A549 (cell line): ENCODE results near the gene ADD3.

Experiments used
- CBX2 ChIP-seq: fragments of 200-600 bp; sonication (generic); IDR thresholded peaks from 2 replicates; pipeline ENCODE4 v1.6.1; 2016; ENCODE audit warnings: low read depth, mild to moderate bottlenecking, borderline replicate concordance
- CTCF ChIP-seq: fragments of >200 bp; sonication (Bioruptor Twin); formaldehyde crosslinking; IDR thresholded peaks from 3 replicates; pipeline ENCODE4 v1.5.1; 2016
- EP300 ChIP-seq, 2 experiments: fragments of >200 bp; sonication (Bioruptor Twin); formaldehyde crosslinking; IDR thresholded peaks; 2 replicates in 1 of 2; 3 replicates in 1 of 2; pipeline ENCODE4 v1.6.1; 2016 to 2017
- ESRRA ChIP-seq: fragments of 150-350 bp; IDR thresholded peaks from 2 replicates; pipeline ENCODE4 v1.6.1; 2014; ENCODE audit warnings: mild to moderate bottlenecking, low read length, borderline replicate concordance
- FOSB ChIP-seq: fragments of 250-450 bp; sonication (Bioruptor Pico); IDR thresholded peaks from 2 replicates; pipeline ENCODE4 v1.5.0; 2020; ENCODE audit warnings: mild to moderate bottlenecking, moderate library complexity
- FOSL2 ChIP-seq, 2 experiments: fragments of 450-650 bp in 1 of 2; fragments of >200 bp in 1 of 2; sonication (Bioruptor Twin) in 1 of 2; formaldehyde crosslinking; IDR thresholded peaks; 2 replicates each; pipeline versions ENCODE4 v1.5.0 to v1.6.1; 2016 to 2020; ENCODE audit warnings: mild to moderate bottlenecking in 1 of 2, moderate library complexity in 1 of 2
- JUN ChIP-seq, 2 experiments: fragments of >200 bp; sonication (Bioruptor Twin); formaldehyde crosslinking; IDR thresholded peaks; 2 replicates in 1 of 2; 3 replicates in 1 of 2; pipeline ENCODE4 v1.6.1; 2016 to 2017
- KDM1A ChIP-seq: fragments of 200-600 bp; sonication (generic); IDR thresholded peaks from 2 replicates; pipeline ENCODE4 v1.6.1; 2016; ENCODE audit warnings: low read depth, mild to moderate bottlenecking
- MAFK ChIP-seq: fragments of 450-650 bp; IDR thresholded peaks from 2 replicates; pipeline ENCODE4 v1.6.1; 2014; ENCODE audit not compliant: partially characterized antibody
- POLR2A ChIP-seq: IDR thresholded peaks from 2 replicates; pipeline ENCODE4 v1.6.1; 2012; ENCODE audit warnings: mild to moderate bottlenecking, low read length
- RCOR1 ChIP-seq: fragments of 150-350 bp; IDR thresholded peaks from 2 replicates; pipeline ENCODE4 v1.6.1; 2014; ENCODE audit warnings: antibody characterized with exemption, low read length, low read depth
- RFX5 ChIP-seq: fragments of 450-650 bp; IDR thresholded peaks from 2 replicates; pipeline ENCODE4 v1.7.1; 2014; ENCODE audit warnings: antibody characterized with exemption, mild to moderate bottlenecking, moderate library complexity
- RNF2 ChIP-seq: fragments of 200-600 bp; sonication (generic); IDR thresholded peaks from 2 replicates; pipeline ENCODE4 v1.6.1; 2016; ENCODE audit warnings: low read depth, mild to moderate bottlenecking, antibody characterized with exemption, moderate library complexity, borderline replicate concordance

GRCh38 chr10:109959259-109960145 is 48.3 kb upstream of the ADD3 start:
- no peak for TF ChIP-seq EP300 (IDR thresholded peaks at IDR 0.05)
- no peak for TF ChIP-seq FOSB
- no peak for TF ChIP-seq CTCF
- TF ChIP-seq JUN (IDR thresholded peaks at IDR 0.05), result no peak
- no peak for TF ChIP-seq POLR2A
- no peak for TF ChIP-seq CBX2
- TF ChIP-seq ESRRA, result no peak
- TF ChIP-seq MAFK, result no peak
- TF ChIP-seq KDM1A, result no peak
- no peak for TF ChIP-seq RCOR1
- no peak for TF ChIP-seq FOSL2 (IDR thresholded peaks at IDR 0.05)
- TF ChIP-seq FOSL2 (CRISPR knock-in tag; IDR thresholded peaks at IDR 0.05), result no peak
- TF ChIP-seq RFX5, result no peak
- TF ChIP-seq RNF2, result no peak
